Heart left ventricle (tissue), 16 donors: ENCODE results near the gene PLAC9. TPM values are rescaled to one million over a fixed set of nuclear protein-coding genes. Genes with fewer than 3 reads are reported as not detected.
A peak's percentile ranks its signal among the peaks of the same experiment; 100 is the strongest.

Source experiments
- ATAC-seq, 4 donors: fragments of 200-7000 bp; cut with Tn5 transposase; one replicate each; pipeline ENCODE4 v1.9.1; 2020 to 2022; ENCODE audit warnings: moderate library complexity in 4 of 4, mild to moderate bottlenecking in 3 of 4, moderate number of reproducible peaks in 1 of 4
- DNase-seq, 5 donors: peaks; one replicate each; pipeline ENCODE4 v3.0.0-alpha.2; 2020
- H3K27ac ChIP-seq, 12 donors: fragments of 200-600 bp; sonication (generic) in 4 of 12; one replicate each; pipeline versions ENCODE4 v1.5.0 to v1.8.0; 2016 to 2022; ENCODE audit warnings: mild to moderate bottlenecking in 2 of 12
- H3K27me3 ChIP-seq, 9 donors: fragments of 200-600 bp; sonication (generic) in 2 of 9; one replicate each; pipeline versions ENCODE4 v1.5.1 to v1.8.0; 2016 to 2022; ENCODE audit warnings: mild to moderate bottlenecking in 3 of 9
- H3K36me3 ChIP-seq, 9 donors: fragments of 200-600 bp; sonication (generic) in 2 of 9; one replicate each; pipeline versions ENCODE4 v1.5.0 to v1.8.0; 2018 to 2022; ENCODE audit warnings: mild to moderate bottlenecking in 2 of 9
- H3K4me1 ChIP-seq, 12 donors: fragments of 200-600 bp; sonication (generic) in 4 of 12; one replicate each; pipeline versions ENCODE4 v1.5.0 to v1.8.0; 2016 to 2022; ENCODE audit warnings: mild to moderate bottlenecking in 3 of 12
- H3K4me3 ChIP-seq, 12 donors: fragments of 200-600 bp; sonication (generic) in 4 of 12; one replicate each; pipeline versions ENCODE4 v1.5.0 to v1.8.0; 2017 to 2022; ENCODE audit warnings: mild to moderate bottlenecking in 9 of 12, moderate library complexity in 4 of 12
- H3K9me3 ChIP-seq, 12 donors: fragments of 200-600 bp; sonication (generic) in 4 of 12; one replicate each; pipeline versions ENCODE4 v1.5.0 to v1.8.0; 2016 to 2022; ENCODE audit warnings: mild to moderate bottlenecking in 1 of 12
- POLR2A ChIP-seq, 2 donors: fragments of 450-650 bp; IDR thresholded peaks; one replicate each; pipeline ENCODE4 v1.6.1; 2017; ENCODE audit warnings: antibody characterized with exemption in 2 of 2, mild to moderate bottlenecking in 2 of 2, moderate library complexity in 2 of 2
- WGBS, 4 donors: extraction: QIAGEN DNeasy Blood & Tissue Kit in 2 of 4; methylation state at CpG; one replicate each; pipeline versions ENCODE4 v1.1.5 to v1.1.7; 2013 to 2018; 5-methylcytosine and 5-hydroxymethylcytosine counted together
- intact Hi-C, 10 donors: fragments of 100-400 bp; cut with DNase I; formaldehyde crosslinking; loops; one replicate each; pipeline versions ENCODE4 v1.11.1 to v1.14.2; 2022
- polyA plus RNA-seq, 2 donors: library from polyadenylated mRNA; stranded (reverse); fragments of 200-250 nt; gene quantifications; one replicate each; pipeline ENCODE4 v1.2.3, GENCODE V29; 2013
- total RNA-seq, 9 donors: library from RNA; depleted of rRNA in 2 of 9; stranded (reverse); fragments of >200 nt in 2 of 9; fragmentation: NEBNext Ultra II Directional in 3 of 9; extraction: Animal tissue kit (Norgen Biotek cat#: 25700) in 3 of 9; gene quantifications; one replicate each; pipeline versions ENCODE4 v1.1.0 to v1.2.4, GENCODE V29; 2016 to 2023
- TF ChIP-seq, protein P1 (sequence below), 12 donors: fragments of 200-600 bp; sonication (generic) in 4 of 12; IDR thresholded peaks; one replicate each; pipeline versions ENCODE4 v1.5.0 to v1.8.0; 2018 to 2022; ENCODE audit warnings: antibody characterized with exemption in 12 of 12, mild to moderate bottlenecking in 5 of 12
- donor health status: ischemic (EF 13 %, LVEDD 7.1; RV severe dilation, severe dysfunction).
- donor health status: healthy with polysubstance abuse.
- donor health status: DM: no; HTN: yes; CAD: no.
- donor health status: DM: no; HTN: no; CAD: no.
- donor health status: ischemic (EF 25% LVEDD 6.9; RV normal size, moderate dysfunction).
- donor health status: ischemic (EF 25% LVEDD 5.7; RV mildly dilated, moderate dysfunction).
- donor health status: healthy.
- donor health status: DM: yes; HTN: yes; CAD: no.
- donor health status: ischemic (EF 35%, LVEDD 5.7; RV mildly dilated, moderate dysfunction).
- donor health status: nonischemic (EF 11% LVEDD 7.7; RV severe dilation, severe dysfunction).
- donor health status: DM: yes; HTN: yes; CAD: no.
- donor health status: PGD.
- donor health status: ischemic (EF 29% LVEDD 5.4; RV normal size, mild dysfunction).
- donor health status: nonischemic (EF 23%, LVEDD 6.1; RV moderate dilation, normal function).

The PLAC9 gene
- total and polyA plus RNA-seq, 11 donors: 16.5 to 51.6 (median 26.5) TPM

DNA sequence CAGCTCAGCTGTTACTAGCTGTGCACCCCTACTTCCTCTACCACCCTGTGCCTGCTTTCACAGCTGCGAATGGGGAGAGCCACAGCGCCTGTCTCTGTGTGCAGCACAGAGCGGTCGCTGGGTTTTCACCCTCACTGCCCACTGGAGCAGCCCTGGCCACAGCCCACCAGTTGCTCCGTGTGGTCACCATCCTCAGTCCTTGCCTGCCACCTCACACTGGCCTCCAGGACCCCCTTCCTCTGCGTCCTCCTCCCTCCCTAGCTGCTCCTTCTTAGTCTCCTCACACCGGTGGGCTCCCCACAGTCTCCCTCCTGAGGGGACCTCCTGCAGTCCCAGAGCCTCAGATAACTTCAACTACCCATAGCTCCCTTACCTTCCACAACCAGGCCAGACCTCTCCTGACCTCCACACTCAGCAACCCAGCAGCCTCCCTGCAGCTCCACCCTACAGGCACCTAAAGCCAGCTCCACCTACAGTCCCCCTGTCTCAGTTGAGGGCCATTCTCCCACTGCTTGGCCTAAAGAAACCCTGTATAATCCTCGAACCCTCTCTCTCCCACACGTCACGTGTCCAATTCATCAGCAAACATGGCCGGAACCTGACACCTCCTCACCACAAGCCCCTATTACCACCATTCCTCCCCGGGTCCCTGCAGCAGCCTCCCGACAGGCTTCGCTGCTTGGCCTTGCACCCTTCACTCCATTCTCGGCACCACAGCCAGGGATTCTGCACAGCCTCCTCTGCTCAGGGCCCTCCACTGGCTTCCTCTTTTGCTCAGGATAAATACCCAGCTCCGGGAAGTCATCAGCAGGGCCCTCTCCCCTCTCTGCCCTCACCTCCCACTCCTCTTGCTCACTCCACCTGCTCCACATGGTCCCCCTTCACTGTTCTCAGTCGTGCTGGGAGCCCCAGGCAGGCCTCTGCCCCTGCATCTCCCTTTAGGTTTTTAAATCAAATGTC is 28.1 kb downstream of the PLAC9 start:
- no peak for DNase-seq
- peaks cover 22 to 86% (median 59%) of the 10 kb centered on the region in 12 donors for H3K4me1 ChIP-seq
- H3K36me3 ChIP-seq: peaks cover 3 to 99% (median 92%) of the 10 kb centered on the region in 9 donors

DNA sequence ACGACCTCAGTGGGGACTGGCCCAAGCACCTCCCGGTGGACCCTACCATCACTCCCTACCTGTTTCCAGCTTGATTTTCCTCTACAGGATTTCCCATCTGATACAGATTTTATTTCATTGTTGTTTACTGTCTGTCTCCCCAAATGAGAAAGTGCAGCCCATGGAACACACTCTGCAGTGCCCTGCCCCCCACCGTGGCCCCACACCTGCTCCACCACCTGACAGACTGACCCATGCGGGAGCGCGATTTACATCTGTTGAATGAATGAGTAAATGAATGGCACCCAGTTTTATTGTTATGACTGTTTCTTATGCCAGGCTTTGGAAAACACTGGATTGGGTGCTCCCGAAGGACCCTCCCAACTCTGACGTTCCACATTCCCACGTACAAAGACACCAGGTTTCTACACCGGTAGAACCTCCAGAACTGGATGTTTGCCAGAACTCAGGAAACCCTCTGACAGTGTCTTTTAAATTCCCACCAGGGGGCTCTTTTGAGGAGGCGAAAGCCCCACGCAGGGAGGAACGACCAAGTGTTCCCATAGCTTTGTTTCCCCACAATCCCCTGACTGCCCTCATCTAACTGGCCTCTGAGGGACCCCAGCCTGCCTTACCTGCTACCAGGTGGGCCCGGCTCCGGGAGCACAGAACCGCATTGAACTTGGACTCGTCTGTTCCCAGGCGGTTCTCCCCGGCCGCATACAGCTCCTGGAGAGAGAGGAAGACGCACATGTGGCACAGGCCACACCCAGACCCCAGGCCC is 29.0 kb downstream of the PLAC9 start:
- Histone ChIP-seq H3K4me3 (no peak overlapping the region), H3K27me3 (no peaks in the 10 kb centered on the region), H3K4me1 (peaks cover 26 to 95% (median 66%) of the 10 kb centered on the region in 12 donors), H3K36me3 (peaks cover 3 to 93% (median 86%) of the 10 kb centered on the region in 9 donors), H3K9me3 (no peaks in the 10 kb centered on the region), H3K27ac (peak overlapping the region in 10 of 12 donors; percentile 11 to 88 (median 30))
- ATAC-seq (no peak), DNase-seq (no peak)
- TF ChIP-seq, protein P1, sequence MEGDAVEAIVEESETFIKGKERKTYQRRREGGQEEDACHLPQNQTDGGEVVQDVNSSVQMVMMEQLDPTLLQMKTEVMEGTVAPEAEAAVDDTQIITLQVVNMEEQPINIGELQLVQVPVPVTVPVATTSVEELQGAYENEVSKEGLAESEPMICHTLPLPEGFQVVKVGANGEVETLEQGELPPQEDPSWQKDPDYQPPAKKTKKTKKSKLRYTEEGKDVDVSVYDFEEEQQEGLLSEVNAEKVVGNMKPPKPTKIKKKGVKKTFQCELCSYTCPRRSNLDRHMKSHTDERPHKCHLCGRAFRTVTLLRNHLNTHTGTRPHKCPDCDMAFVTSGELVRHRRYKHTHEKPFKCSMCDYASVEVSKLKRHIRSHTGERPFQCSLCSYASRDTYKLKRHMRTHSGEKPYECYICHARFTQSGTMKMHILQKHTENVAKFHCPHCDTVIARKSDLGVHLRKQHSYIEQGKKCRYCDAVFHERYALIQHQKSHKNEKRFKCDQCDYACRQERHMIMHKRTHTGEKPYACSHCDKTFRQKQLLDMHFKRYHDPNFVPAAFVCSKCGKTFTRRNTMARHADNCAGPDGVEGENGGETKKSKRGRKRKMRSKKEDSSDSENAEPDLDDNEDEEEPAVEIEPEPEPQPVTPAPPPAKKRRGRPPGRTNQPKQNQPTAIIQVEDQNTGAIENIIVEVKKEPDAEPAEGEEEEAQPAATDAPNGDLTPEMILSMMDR (IDR thresholded peaks at IDR 0.05): peak in 5 of 12 donors; percentile 16 to 28 (median 22)
- TF ChIP-seq POLR2A (IDR thresholded peaks at IDR 0.05): no peak
- intact Hi-C loops: loop anchor here in 2 of 10 donors (2.0 to 5.0 kb wide), 2 partner anchors 41 to 43 kb away; partner anchors contain the start of gene ANXA11 (in 1 of the 2)
- 80 to 83% (median 81%) methylated on average over 21 of the region's 21 CpGs for WGBS, 4 donors

More for the DNA sequence above, 28.1 kb downstream of the PLAC9 start:
- no peaks in the 10 kb centered on the region for H3K9me3 ChIP-seq
- no peak overlapping the region for H3K4me3 ChIP-seq
- H3K27ac ChIP-seq: peak overlapping the region in 10 of 12 donors; percentile 2 to 91 (median 61)
- intact Hi-C loops: loop anchor here in 2 of 10 donors (2.0 to 5.0 kb wide), 2 partner anchors 42 to 44 kb away; partner anchors contain the start of gene ANXA11 (in 1 of the 2)
- ATAC-seq: no peak
- TF ChIP-seq, protein P1 (IDR thresholded peaks at IDR 0.05): no peak
- TF ChIP-seq POLR2A (IDR thresholded peaks at IDR 0.05): no peak
- WGBS, 4 donors: 89 to 94% (median 92%) methylated on average over 17 of the region's 17 CpGs
- H3K27me3 ChIP-seq: no peaks in the 10 kb centered on the region

DNA sequence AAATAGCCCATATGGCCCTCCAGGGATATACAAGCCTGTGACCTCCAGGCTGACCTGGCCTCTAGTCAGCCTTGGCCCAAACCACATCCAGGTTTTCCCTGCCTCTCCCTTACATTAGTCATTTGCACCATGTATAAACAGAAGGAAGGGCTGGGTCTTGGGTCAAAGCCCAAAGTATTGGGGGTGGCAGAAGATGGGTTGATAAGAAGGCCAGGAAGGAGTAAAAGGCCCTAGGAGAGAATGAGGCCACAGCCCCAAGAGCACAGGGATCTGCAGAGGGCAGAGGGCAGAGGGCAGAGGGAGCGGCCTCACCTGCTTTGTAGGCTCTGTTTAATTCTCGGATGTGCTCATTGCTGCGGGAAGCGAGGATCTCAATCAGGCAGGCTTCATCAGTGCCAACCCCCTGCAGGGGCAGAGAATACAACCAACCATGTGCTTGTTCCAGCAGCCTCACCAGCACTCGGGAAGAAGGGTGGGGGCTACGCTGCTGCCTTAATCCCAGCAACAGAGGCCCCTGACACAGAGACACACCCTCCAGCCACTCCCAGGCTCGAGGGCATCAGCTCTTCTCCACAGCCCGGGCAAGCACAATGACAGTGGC is 31.3 kb downstream of the PLAC9 start:
- no peaks in the 10 kb centered on the region for H3K27me3 ChIP-seq
- ATAC-seq (peak in 1 of 4 donors; percentile 2), DNase-seq (peak in 1 of 5 donors; percentile 52)
- no peaks in the 10 kb centered on the region for H3K9me3 ChIP-seq
- H3K27ac ChIP-seq: peak overlapping the region in 10 of 12 donors; percentile 2 to 86 (median 66)
- TF ChIP-seq, protein P1 (IDR thresholded peaks at IDR 0.05): no peak
- no peak for TF ChIP-seq POLR2A (IDR thresholded peaks at IDR 0.05)
- WGBS, 4 donors: 56 to 90% (median 80%) methylated on average over 8 of the region's 8 CpGs
- no peak overlapping the region for H3K4me3 ChIP-seq
- H3K36me3 ChIP-seq: peaks cover 0 to 85% (median 76%) of the 10 kb centered on the region in 9 donors
- H3K4me1 ChIP-seq: peaks cover 18 to 100% (median 72%) of the 10 kb centered on the region in 12 donors
- intact Hi-C loops: loop anchor here in 1 of 10 donors (5.0 kb wide), 1 partner anchor 38 kb away; no protein-coding TSS in a partner anchor
